ENCODE measurements around the gene PMEL. TPM values are rescaled to one million over a fixed set of nuclear protein-coding genes. Genes with fewer than 3 reads are reported as not detected.

PMEL gene
- total and polyA plus RNA-seq, 8 donors: 1.2 to 3.5 (median 2.2) TPM

GRCh38 chr12:55933799-55934742 is 31.8 kb downstream of the PMEL start:
- 97 to 98% methylated on average over 1 of the region's 1 CpG for WGBS, 2 donors
- Histone ChIP-seq H3K27me3 (no peaks in the 10 kb centered on the region), H3K36me3 (no peaks in the 10 kb centered on the region), H3K9me3 (no peaks in the 10 kb centered on the region), H3K27ac (no peak overlapping the region), H3K4me1 (peaks cover 11 to 19% (median 19%) of the 10 kb centered on the region in 3 donors), H3K4me3 (no peak overlapping the region)
- FAIRE-seq (no peak), DNase-seq (no peak), ATAC-seq (no peak)
- TF ChIP-seq CTCF (IDR thresholded peaks at IDR 0.05): no peak
- intact Hi-C loops (cut with DNase I): loop anchor here in 1 of 3 donors (10.0 kb wide), 1 partner anchor 189 kb away; the partner anchor contains the start of gene GDF11

DNA sequence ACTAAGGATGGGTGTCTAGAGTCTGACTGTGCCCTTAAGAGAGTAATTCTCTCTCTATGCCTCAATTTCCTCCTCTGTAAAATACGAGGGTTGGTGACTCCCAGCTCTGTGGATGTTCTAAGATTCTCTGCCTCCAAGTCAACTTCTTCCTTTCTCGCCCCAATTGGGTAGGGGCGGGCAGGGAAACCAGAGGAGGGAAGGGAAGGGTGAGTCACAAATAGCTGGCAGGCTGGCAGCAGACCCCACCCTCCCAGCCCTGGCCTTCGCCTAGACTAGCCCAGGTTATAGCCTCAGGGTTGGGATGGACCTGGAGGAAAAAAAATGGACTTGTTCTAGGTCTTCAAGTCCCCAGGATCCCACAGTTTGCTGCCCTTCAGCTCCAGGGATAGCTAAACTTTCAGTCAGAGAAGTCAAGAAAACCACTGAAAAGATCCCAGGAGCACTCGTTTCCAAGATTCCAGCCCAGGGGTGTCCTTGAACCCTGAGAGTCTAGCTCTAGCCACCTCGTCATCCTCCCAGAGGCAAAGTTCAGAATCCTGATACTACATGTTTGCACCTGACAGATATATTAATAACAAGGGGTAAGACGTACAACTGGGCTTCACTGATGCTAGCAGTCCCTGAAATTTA is 32.6 kb downstream of the PMEL start:
- DNase-seq (no peak), FAIRE-seq (no peak), ATAC-seq (no peak)
- Histone ChIP-seq H3K27me3 (no peaks in the 10 kb centered on the region), H3K27ac (no peak overlapping the region), H3K4me1 (peaks cover 11 to 23% (median 19%) of the 10 kb centered on the region in 3 donors), H3K4me3 (peak overlapping the region in 1 of 4 donors; percentile 3), H3K36me3 (no peaks in the 10 kb centered on the region), H3K9me3 (no peaks in the 10 kb centered on the region)
- 60 to 63% methylated on average over 7 of the region's 7 CpGs for WGBS, 2 donors
- no peak for TF ChIP-seq CTCF (IDR thresholded peaks at IDR 0.05)
- intact Hi-C loops (cut with DNase I): loop anchor here in 1 of 3 donors (10.0 kb wide), 1 partner anchor 188 kb away; the partner anchor contains the start of gene GDF11

DNA sequence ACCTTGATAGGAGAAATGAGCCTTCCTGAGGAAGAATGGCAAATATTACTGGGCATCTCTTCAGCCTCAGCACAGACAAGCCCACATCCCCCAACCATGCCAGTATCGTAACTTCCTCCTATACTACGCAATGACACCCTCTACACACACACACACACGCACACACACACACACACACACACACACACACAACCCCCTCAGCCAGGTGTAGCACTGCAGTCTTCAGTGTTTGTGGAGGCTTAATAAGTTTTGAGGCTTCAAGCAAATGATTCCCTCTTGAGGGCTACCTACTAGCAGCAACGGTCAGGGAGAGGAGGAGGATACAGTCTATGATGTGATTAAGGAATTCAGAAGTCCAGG is 33.3 kb downstream of the PMEL start:
- Histone ChIP-seq H3K36me3 (no peaks in the 10 kb centered on the region), H3K9me3 (no peaks in the 10 kb centered on the region), H3K27ac (no peak overlapping the region), H3K4me1 (peaks cover 11 to 26% (median 19%) of the 10 kb centered on the region in 3 donors), H3K27me3 (no peaks in the 10 kb centered on the region), H3K4me3 (peak overlapping the region; percentile 57 to 78 (median 74))
- intact Hi-C loops (cut with DNase I): loop anchor here in 1 of 3 donors (10.0 kb wide), 1 partner anchor 188 kb away; the partner anchor contains the start of gene GDF11
- no peak for DNase-seq
- no peak for FAIRE-seq
- TF ChIP-seq CTCF (IDR thresholded peaks at IDR 0.05): no peak
- ATAC-seq: peak; percentile 14 to 39 (median 20)
- WGBS, 2 donors: 3 to 4% methylated on average over 4 of the region's 4 CpGs

GRCh38 chr12:55931780-55932550 is 33.9 kb downstream of the PMEL start:
- no peak for TF ChIP-seq CTCF (IDR thresholded peaks at IDR 0.05)
- Histone ChIP-seq H3K27me3 (no peaks in the 10 kb centered on the region), H3K4me1 (peaks cover 11 to 26% (median 19%) of the 10 kb centered on the region in 3 donors), H3K36me3 (no peaks in the 10 kb centered on the region), H3K4me3 (peak overlapping the region; percentile 57 to 78 (median 74)), H3K9me3 (no peaks in the 10 kb centered on the region), H3K27ac (peak overlapping the region; percentile 13 to 73 (median 58))
- FAIRE-seq (no peak), ATAC-seq (peak; percentile 35 to 62 (median 50)), DNase-seq (peak; percentile 34 to 87 (median 58))
- intact Hi-C loops (cut with DNase I): loop anchor here in 1 of 3 donors (10.0 kb wide), 1 partner anchor 187 kb away; the partner anchor contains the start of gene GDF11
- 1% methylated on average over 52 to 60 of the region's 60 CpGs for WGBS, 2 donors

Measured in pancreas (tissue), 10 donors.